Measurements from ENCODE around the gene GGA3.

GGA3 gene

GRCh38 chr17:75245011-75245410 lies 16.4 kb downstream of the GGA3 start:
- DNase-seq (ENCODE audit: low spot score) = no peak

DNA sequence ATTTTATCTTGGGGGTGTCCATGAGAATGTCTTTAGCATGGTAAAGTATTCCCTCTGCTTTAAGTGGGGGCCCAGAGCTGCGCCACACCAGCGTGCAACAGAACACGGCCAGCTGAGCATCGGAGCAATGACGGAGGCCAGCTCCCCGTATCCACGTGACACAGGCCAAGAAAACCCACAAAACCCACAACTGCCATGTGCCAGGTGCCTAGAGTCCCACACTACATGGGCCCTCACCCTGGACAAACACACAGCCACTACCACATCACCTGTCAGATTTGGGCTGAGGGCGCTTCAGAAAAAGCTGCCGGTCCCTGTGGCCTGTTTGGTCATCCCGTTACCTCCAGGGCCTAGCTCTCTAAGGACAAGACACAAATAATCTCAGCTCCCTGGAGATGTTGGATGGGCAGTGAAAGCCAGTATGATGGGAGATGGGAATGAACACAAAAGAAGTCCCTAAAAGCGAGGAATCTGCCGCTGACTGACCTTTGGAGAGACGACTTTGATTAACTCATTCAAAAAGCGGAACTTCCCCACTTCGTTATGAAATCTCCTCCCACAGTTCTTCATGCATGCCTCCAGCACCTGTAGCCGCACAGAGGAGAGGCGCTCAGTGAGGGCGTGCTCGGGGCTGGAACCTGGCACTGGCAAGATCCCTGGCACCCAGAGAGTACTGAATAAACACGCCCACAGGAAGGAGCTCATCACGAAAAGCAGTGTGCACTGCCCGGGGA lies 17.1 kb downstream of the GGA3 start:
- DNase-seq (ENCODE audit: low spot score) = peak; percentile 78

DNA sequence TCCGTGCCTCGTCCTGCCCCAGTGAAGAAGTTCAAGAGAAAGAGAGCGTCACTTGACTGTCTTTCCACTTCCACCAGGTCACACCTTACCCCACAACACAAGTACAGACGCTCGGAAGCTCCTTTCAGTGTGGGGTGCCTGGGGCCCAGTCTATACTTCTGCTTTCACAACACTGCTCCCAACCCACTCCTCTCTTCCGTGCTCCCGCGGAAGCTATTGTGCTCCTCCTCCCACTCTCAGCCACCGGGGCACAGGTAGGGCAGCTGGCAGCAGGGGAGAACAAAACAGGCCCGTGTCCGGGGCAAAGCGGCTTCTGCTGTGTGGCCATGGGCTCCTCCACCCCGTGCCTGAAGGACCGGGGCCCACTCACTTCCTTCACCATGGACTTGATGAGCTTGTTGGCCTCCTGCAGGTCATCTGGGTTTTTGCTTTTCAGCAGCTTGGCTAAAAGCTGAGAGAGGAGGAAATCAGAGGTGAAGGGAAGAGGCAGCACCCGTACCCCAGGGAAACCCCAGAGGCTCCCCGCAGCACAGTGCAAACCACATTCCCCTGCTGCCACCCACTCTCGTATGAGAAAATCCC lies 18.9 kb downstream of the GGA3 start:
- peak; percentile 71 for DNase-seq (ENCODE audit: low spot score)

DNA sequence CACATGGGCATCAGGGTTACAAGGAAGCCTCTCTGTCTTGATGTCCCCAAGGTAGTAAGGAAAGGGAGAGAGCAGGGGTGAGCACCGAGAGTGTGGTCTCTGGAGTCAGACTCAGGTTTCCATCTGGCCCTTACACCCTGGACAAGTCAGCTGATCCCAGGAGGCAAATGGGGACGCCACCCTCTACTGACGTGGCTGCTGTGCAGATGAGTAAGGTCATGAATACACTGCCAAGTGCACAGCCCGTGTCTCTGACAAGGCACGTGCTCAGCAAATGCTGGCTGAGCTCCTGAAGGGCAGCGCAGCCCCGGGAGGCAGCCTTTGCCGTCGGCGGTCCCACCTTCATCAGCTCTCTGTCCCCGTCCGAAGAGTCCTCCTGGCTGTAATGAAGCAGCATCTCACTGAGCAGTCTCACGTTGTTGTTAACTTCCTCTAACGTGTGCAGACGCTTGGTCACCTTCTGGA lies 19.4 kb downstream of the GGA3 start:
- no peak for DNase-seq (ENCODE audit: low spot score)

DNA sequence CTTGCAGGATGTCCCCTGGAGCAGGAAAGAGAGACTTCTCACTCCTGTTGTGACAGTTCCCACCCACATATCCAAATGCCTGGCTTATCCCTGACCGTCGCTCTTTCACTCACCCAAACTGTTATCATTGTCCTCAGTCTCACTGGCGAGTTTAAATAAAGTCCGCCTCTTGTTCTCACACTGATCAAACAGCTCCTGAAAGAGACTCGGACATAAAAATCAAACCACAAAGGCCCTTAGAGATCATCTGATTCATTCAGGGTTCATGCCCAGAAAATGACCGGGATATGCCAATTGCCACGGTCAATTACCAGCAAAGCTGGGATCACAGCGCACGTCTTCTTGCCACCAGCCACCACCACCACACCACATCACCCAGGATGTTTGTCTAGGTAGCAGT lies 19.9 kb downstream of the GGA3 start:
- no peak for DNase-seq (ENCODE audit: low spot score)

DNA sequence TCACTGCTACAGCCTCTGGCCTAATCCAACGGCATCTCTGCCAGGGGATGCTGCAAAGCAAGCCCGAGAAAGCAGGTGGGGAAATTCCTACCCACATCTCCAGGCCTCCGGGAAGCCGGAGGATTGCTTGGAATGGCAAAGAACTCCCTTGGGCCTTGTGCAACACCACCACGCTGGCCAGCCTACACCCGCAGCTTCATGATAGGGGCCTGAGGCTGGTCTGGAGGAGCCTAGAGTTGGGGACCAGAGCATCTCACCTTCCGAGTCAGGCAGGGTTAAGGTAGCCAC lies 20.3 kb downstream of the GGA3 start:
- no peak for DNase-seq (ENCODE audit: low spot score)

- peak; percentile 44 for DNase-seq (ENCODE audit: low spot score)
These were observed 20.8 kb downstream of the GGA3 start for GRCh38 chr17:75240394-75241142.

DNA sequence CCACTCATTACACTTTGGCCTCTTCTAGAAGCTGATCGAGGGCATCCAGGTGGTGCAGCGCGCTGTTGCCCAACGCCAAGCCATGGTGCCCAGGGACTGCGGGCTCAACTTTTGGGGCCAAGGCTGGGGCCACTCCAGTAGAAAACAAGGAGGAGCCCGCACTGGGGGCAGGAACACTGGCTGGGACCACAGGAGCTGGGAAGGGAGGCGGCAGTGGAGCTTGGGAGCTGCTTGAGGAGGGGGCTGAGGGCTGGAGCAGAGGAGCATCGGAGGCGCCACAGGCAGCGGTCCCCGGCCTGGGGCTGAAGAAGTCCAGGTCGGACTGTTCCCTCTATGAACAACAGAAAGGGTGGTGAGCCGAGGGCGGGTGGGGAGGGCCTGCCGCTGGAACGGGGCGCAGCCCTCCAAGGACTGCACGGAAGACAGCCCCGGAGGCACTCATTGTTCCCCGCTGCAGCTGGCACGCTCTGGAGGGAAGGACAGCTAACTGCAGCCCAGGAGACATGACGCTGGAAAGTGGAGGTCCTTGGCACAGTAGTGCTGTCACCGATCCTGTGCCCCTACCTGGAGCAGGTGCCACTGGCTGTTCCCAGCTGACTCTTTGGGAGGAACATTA lies 21.5 kb downstream of the GGA3 start:
- DNase-seq (ENCODE audit: low spot score) = no peak

GRCh38 chr17:75239214-75239613 lies 22.2 kb downstream of the GGA3 start:
- no peak for DNase-seq (ENCODE audit: low spot score)

- peak; percentile 86 for DNase-seq (ENCODE audit: low spot score)
These were observed 22.7 kb downstream of the GGA3 start for GRCh38 chr17:75238684-75239191.

DNA sequence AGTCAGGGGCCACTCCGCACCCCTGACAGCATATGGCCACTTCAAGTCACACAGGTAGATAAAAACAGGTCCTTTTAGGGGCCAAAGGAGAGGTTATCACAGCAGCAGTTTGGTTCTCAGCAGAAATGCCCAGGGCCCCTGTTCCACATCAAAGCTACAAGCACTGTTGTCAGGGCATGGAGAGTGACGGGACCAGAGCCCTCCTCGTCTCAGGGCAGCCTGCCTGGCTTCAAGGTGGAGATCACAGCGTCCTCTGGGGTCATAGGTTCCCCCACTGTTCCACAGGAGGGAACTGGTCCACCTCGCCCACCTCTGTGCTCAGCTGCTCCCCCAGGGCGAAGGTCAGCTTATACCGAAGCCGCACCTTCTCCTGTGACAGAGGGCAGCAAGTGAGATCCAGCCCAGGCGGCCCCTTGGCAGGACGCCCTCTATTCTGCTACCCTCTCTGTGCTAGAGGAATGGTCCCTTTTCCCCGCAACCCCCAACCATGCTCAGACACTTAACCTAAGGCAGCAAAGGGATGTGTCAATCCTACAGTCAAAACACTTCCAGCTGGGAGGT lies 23.3 kb downstream of the GGA3 start:
- no peak for DNase-seq (ENCODE audit: low spot score)

DNA sequence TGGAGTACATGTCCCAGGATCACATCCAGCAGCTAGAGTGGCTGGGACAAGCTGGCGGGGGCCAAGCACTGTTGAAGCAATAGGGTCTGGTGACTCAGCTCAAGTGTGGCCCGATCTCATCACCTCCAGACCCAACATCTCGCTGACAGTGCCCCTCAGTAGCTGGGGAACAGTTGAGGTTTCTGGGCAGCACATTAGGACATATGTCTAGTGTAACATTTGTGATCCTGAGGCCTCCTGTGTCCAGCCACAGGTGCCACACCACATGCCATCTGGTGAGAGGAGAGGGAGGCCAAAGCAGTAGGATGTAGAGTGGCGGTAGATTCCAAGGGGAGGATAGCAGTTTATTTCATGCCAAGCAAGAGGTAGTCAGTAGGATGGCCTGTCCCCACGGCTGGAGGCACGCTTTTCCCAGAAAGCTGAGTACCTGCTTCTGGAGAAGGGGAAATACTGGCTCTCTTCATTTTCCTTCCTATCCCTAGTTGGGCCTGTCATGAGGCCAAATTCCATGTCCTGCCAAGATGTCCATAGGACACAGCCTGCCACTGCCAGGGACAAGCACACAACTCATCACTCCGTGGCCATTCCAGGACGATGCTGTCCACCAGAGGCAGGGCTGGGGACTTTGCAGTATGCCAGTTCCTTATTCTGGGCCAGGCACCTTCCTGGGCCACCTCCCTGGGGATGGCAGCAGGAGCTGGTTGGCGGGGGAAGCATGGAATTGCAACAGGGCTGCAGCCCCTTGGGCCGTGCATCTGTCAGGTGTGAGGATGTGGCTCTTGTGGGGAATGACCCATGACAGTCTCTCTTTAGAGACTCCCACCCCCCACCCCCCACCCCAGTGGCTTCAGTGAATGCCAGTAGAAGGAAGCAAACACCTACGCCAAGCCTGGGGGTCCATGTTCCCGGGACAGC lies 24.0 kb downstream of the GGA3 start:
- no peak for DNase-seq (ENCODE audit: low spot score)

DNA sequence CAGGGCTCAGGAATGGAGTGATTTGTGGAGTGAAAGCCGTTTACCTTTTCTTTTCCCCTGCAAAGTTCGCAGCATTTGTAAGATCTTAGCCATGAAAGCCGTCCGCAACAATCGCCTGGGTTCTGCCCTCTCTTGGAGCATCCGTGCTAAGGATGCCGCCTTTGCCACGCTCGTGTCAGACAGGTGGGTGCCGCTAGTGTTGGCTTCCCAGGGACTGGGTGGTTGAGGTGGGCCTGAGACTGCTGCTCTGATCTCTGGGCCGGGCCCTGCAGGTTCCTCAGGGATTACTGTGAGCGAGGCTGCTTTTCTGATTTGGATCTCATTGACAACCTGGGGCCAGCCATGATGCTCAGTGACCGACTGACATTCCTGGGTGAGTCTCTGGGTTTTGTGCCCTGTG lies 28.6 kb downstream of the GGA3 start:
- no peak for DNase-seq (ENCODE audit: low spot score)

GRCh38 chr17:75231741-75232464 lies 29.5 kb downstream of the GGA3 start:
- DNase-seq (ENCODE audit: low spot score) = no peak

- no peak for DNase-seq (ENCODE audit: low spot score)
These were observed 30.3 kb downstream of the GGA3 start for GRCh38 chr17:75231071-75231470.

- DNase-seq (ENCODE audit: low spot score) = no peak
These were observed 32.6 kb downstream of the GGA3 start for GRCh38 chr17:75228847-75229246.

DNA sequence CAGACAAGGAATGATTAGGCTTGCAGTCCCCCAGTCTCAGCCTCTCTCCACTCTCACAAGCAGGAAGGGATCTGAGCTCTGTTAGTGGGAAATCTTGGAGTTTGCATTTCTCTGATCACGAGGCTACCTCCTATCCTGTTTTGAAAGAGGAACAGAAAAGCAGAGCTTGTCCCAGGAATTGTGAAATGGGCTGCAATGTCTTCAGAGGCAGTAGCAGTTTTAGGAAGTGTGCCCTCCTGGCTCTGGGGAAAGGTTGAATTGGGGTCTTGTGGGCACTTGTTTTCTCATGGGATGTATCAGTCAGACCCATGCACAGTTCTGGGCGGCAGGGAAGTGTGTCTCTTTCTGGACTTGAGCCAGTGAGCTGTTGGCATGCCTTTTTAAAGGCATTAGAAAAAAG lies 33.1 kb downstream of the GGA3 start:
- no peak for DNase-seq (ENCODE audit: low spot score)

DNA sequence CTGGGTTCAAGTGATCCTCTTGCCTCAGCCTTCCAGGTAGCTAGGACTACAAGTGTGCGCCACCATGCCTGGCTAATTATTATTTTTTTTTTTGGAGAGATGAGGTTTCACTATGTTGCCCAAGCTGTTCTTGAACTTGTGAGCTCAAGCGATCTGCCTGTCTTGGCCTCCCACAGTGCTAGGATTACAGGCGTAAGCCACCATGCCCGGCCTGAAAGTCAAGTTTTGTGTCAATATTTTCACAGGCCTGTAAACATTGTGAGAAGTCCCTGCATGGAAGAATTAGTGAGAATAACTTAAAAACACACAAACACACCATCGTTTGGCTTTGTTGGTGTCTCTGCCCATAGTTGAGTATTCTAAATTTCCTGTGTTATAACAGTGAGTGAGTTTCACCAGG lies 33.7 kb downstream of the GGA3 start:
- no peak for DNase-seq (ENCODE audit: low spot score)

GRCh38 chr17:75225016-75225415 lies 36.4 kb downstream of the GGA3 start:
- no peak for DNase-seq (ENCODE audit: low spot score)

DNA sequence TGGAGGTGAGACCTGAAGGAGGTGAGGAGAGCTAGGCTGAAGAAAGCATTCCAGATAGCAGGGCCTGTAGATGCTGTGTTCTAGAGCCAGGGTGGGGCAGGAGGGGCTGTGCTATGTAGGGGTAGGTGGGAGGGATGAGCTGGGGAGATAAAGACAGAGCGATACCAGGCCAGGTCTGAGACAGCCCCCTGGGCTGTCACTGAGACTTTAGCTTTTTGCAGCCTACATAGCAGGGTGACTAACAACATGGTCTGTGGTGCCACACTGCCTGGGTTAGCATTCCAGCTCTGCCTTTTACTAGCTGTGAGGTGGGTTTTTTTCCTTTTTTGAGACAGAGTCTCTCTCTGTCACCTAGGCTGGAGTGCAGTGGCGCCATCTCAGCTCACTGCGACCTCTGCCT lies 41.6 kb downstream of the GGA3 start:
- DNase-seq (ENCODE audit: low spot score) = no peak

- DNase-seq (ENCODE audit: low spot score) = no peak
These were observed 43.3 kb downstream of the GGA3 start for GRCh38 chr17:75218131-75218530.
